Activated naive CD4-positive, alpha-beta T cell treated with anti-CD3 and anti-CD28 coated beads for 36 hours (primary cell): ENCODE data around the gene CTDSPL. TPM values are rescaled to one million over a fixed set of nuclear protein-coding genes. Genes with fewer than 3 reads are reported as not detected.

Source experiments
- CTCF ChIA-PET: fragments of 350-600 bp; sonication (Branson Sonifier 250); formaldehyde crosslinking; loops from one replicate; lab custom pipeline; 2021; ENCODE audit warnings: antibody characterized with exemption; lab: Charles Lee
- DNase-seq: peaks from one replicate; pipeline ENCODE4 v3.0.0-alpha.2; 2020
- H3K27ac Mint-ChIP-seq: one replicate; pipeline ENCODE4 v1.8.0; 2021; ENCODE audit warnings: mild to moderate bottlenecking, mixed read lengths
- H3K27me3 Mint-ChIP-seq: one replicate; pipeline ENCODE4 v1.8.0; 2021; ENCODE audit warnings: low read depth, mixed read lengths
- H3K36me3 Mint-ChIP-seq: one replicate; pipeline ENCODE4 v1.8.0; 2021; ENCODE audit warnings: low read depth, mixed read lengths
- H3K4me1 Mint-ChIP-seq: one replicate; pipeline ENCODE4 v1.8.0; 2021; ENCODE audit warnings: low read depth, mixed read lengths
- H3K4me3 Mint-ChIP-seq: one replicate; pipeline ENCODE4 v1.8.0; 2021; ENCODE audit warnings: mild to moderate bottlenecking, moderate library complexity, mixed read lengths
- H3K9me3 Mint-ChIP-seq: one replicate; pipeline ENCODE4 v1.8.0; 2021; ENCODE audit warnings: mixed read lengths
- intact Hi-C: fragments of 100-400 bp; cut with micrococcal nuclease; formaldehyde crosslinking; loops from one replicate; pipeline ENCODE4 v1.15.1; 2023
- total RNA-seq, 2 experiments: library from RNA; stranded (reverse); gene quantifications; one replicate each; pipeline ENCODE4 v1.2.3, GENCODE V29; 2021

Gene CTDSPL
- total RNA-seq, 2 experiments from 2014 or later: 3.7 to 5.0 TPM

DNA sequence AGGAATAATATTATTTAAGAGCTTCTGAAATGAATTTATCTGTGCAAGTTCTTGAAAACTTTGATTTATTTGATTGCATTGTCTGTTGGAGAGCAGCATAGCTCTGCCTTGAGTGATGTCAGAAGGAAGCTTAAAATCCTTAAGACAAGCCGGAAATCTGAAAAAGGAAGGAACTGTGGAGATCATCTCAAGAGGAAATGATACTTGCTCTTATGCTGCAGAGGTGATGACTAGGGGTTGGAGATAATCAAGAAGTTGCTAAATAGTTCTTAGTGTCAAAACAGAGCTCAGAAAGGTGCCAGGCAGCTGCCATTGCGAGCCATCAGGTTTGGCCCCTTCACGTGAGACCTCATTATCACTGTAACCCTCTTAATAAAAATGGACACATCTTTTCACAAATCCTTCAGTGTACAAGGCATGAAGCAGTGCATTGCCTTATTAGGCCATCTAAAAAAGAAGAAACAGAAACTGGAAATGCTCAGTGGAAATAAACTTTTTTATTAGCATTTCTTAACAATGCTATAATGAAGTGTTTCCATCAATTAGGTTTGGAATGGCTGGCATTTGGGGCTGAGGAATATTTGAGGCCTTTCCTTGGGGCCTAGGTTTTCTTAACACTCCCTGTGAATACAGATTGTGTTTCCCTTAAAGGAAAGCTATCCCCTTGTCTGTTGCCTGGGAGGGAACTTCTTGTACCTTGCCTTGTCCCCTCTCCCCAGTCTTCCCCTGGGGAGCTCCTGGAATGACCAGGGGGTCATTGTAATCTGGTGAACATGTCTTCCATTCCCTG, 94.4 kb downstream of the CTDSPL start:
- no peaks in the 10 kb centered on the region for H3K27me3 Mint-ChIP-seq
- H3K4me1 Mint-ChIP-seq: peaks cover 19% of the 10 kb centered on the region
- intact Hi-C loops: no loop called here
- CTCF ChIA-PET: interaction anchor here (0.6 to 2.0 kb wide), 6 partner anchors 9 to 101 kb away, joined by 4 to 9 read pairs (median 6); no protein-coding TSS in a partner anchor
- DNase-seq: no peak
- no peaks in the 10 kb centered on the region for H3K9me3 Mint-ChIP-seq
- no peaks in the 10 kb centered on the region for H3K36me3 Mint-ChIP-seq
- peak overlapping the region; percentile 72 for H3K27ac Mint-ChIP-seq
- H3K4me3 Mint-ChIP-seq: no peak overlapping the region

- Mint-ChIP-seq H3K9me3 (no peaks in the 10 kb centered on the region), H3K36me3 (no peaks in the 10 kb centered on the region), H3K4me1 (peaks cover 19% of the 10 kb centered on the region), H3K4me3 (no peak overlapping the region), H3K27ac (peak overlapping the region; percentile 73), H3K27me3 (no peaks in the 10 kb centered on the region)
- DNase-seq: no peak
- CTCF ChIA-PET: interaction anchor here (0.6 to 1.7 kb wide), 6 partner anchors 8 to 102 kb away, joined by 3 to 6 read pairs (median 4); no protein-coding TSS in a partner anchor
- intact Hi-C loops: no loop called here
Measured at GRCh38 chr3:37956723-37957538, 95.3 kb downstream of the CTDSPL start.

DNA sequence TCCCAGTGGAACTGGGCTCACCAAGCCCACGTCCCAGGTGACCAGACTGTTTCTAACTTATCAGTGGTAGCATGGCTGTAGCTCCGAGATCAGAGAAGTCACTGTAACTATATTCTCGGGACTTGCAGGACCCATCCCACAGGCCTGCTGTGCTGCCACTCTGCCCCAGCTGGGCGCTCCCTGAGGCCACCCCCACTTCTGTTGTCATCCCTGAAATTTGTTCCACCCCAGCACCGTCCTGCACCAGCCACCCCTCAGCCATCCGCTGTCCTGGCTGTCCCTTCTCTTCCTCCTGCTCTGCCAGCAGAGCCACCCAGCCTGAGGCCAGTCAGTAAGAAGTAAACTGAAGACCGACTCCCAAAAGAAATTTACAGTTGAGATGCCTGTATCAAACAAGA, 95.9 kb downstream of the CTDSPL start:
- peaks cover 19% of the 10 kb centered on the region for H3K4me1 Mint-ChIP-seq
- no peaks in the 10 kb centered on the region for H3K36me3 Mint-ChIP-seq
- CTCF ChIA-PET: interaction anchor here (0.9 to 1.2 kb wide), 2 partner anchors 10 to 17 kb away, joined by 3 to 6 read pairs; no protein-coding TSS in a partner anchor
- H3K27me3 Mint-ChIP-seq: no peaks in the 10 kb centered on the region
- H3K9me3 Mint-ChIP-seq: no peaks in the 10 kb centered on the region
- peak overlapping the region; percentile 73 for H3K27ac Mint-ChIP-seq
- no peak overlapping the region for H3K4me3 Mint-ChIP-seq
- no peak for DNase-seq
- intact Hi-C loops: no loop called here

DNA sequence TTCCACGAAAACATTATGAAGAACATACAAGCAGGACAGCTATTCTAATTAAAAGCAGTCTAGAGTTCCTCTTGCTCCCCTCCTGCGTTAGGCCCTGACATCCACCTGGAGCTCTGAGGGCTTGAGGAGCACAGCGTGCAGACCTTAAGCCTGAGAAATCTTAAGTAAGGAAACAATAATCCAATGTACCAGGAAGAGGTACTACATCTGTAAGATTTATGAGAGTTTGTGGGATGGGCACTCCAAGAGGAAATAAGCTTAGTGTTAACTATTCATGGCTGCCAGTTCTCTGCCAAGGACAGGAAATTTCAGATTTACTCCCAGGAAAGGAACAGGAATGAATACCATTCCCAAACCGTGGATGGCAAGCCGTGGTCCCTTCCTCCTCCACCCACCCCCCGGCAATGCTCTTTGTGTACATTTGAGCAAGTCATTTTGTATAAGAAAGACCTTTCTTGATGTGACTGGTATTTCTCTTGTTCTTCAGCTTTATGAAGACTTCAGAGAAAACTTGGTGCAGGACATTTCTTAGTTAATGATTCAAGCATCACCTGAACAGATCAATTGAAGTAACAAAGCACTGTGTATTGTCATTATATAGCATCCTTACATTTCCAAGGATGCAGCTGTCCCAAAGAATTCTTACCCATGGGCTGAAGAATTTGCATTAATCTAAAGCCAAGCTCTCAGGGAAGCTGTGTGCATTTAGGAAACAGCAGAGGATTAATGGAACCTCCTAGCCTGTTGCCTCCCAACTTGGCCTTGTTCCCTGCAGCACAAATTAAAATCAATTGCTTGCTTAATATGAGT, 100.1 kb downstream of the CTDSPL start:
- no peak for DNase-seq
- no peak overlapping the region for H3K4me3 Mint-ChIP-seq
- intact Hi-C loops: no loop called here
- CTCF ChIA-PET: interaction anchor here (0.7 to 2.6 kb wide), 3 partner anchors 9 to 142 kb away, joined by 3 to 13 read pairs (median 4); no protein-coding TSS in a partner anchor
- H3K9me3 Mint-ChIP-seq: no peaks in the 10 kb centered on the region
- H3K36me3 Mint-ChIP-seq: no peaks in the 10 kb centered on the region
- no peak overlapping the region for H3K27ac Mint-ChIP-seq
- peaks cover 12% of the 10 kb centered on the region for H3K4me1 Mint-ChIP-seq
- H3K27me3 Mint-ChIP-seq: no peaks in the 10 kb centered on the region

DNA sequence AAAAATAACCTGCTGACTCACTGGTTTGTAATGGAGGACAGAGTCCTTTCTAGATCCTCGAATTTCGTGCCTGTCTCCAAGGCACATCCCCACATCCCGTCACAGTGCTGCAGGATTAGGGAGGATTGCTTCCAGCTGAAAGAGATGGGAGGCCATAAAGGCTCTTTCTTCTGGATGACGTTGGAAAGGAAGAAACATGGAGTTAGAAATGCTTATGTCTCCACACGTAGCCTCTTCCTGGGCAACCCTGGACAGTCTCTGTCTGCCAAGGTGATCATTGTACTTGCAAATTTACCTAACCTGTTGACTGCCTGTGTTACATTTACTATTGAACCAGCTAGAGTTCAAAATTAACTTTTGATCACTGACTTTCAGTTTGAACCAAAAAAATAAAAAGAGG, 101.3 kb downstream of the CTDSPL start:
- Mint-ChIP-seq H3K36me3 (no peaks in the 10 kb centered on the region), H3K4me1 (peaks cover 4% of the 10 kb centered on the region), H3K27me3 (no peaks in the 10 kb centered on the region), H3K9me3 (no peaks in the 10 kb centered on the region), H3K4me3 (no peak overlapping the region), H3K27ac (no peak overlapping the region)
- CTCF ChIA-PET: interaction anchor here (1.4 to 2.6 kb wide), 4 partner anchors 8 to 34 kb away, joined by 4 to 13 read pairs (median 8); no protein-coding TSS in a partner anchor
- intact Hi-C loops: no loop called here
- DNase-seq: no peak

- H3K27ac Mint-ChIP-seq: no peak overlapping the region
- intact Hi-C loops: no loop called here
- CTCF ChIA-PET: interaction anchor here (1.9 to 2.3 kb wide), 2 partner anchors 11 to 33 kb away, joined by 6 to 11 read pairs; no protein-coding TSS in a partner anchor
- DNase-seq: no peak
- no peaks in the 10 kb centered on the region for H3K9me3 Mint-ChIP-seq
- no peaks in the 10 kb centered on the region for H3K27me3 Mint-ChIP-seq
- peaks cover 4% of the 10 kb centered on the region for H3K4me1 Mint-ChIP-seq
- H3K4me3 Mint-ChIP-seq: no peak overlapping the region
- no peaks in the 10 kb centered on the region for H3K36me3 Mint-ChIP-seq
Measured at GRCh38 chr3:37963635-37964034, 102.0 kb downstream of the CTDSPL start.

GRCh38 chr3:37964146-37964545, 102.5 kb downstream of the CTDSPL start:
- CTCF ChIA-PET: interaction anchor here (0.6 to 2.3 kb wide), 4 partner anchors 10 to 536 kb away, joined by 3 to 11 read pairs (median 4); no protein-coding TSS in a partner anchor
- intact Hi-C loops: no loop called here
- Mint-ChIP-seq H3K4me3 (no peak overlapping the region), H3K36me3 (no peaks in the 10 kb centered on the region), H3K27me3 (no peaks in the 10 kb centered on the region), H3K4me1 (peaks cover 4% of the 10 kb centered on the region), H3K9me3 (no peaks in the 10 kb centered on the region), H3K27ac (no peak overlapping the region)
- no peak for DNase-seq

GRCh38 chr3:37964716-37965115, 103.0 kb downstream of the CTDSPL start:
- H3K36me3 Mint-ChIP-seq: no peaks in the 10 kb centered on the region
- peaks cover 4% of the 10 kb centered on the region for H3K4me1 Mint-ChIP-seq
- no peaks in the 10 kb centered on the region for H3K9me3 Mint-ChIP-seq
- no peak for DNase-seq
- intact Hi-C loops: no loop called here
- H3K27ac Mint-ChIP-seq: no peak overlapping the region
- CTCF ChIA-PET: interaction anchor here (0.6 to 2.3 kb wide), 4 partner anchors 10 to 536 kb away, joined by 3 to 11 read pairs (median 3); no protein-coding TSS in a partner anchor
- no peak overlapping the region for H3K4me3 Mint-ChIP-seq
- H3K27me3 Mint-ChIP-seq: no peaks in the 10 kb centered on the region

DNA sequence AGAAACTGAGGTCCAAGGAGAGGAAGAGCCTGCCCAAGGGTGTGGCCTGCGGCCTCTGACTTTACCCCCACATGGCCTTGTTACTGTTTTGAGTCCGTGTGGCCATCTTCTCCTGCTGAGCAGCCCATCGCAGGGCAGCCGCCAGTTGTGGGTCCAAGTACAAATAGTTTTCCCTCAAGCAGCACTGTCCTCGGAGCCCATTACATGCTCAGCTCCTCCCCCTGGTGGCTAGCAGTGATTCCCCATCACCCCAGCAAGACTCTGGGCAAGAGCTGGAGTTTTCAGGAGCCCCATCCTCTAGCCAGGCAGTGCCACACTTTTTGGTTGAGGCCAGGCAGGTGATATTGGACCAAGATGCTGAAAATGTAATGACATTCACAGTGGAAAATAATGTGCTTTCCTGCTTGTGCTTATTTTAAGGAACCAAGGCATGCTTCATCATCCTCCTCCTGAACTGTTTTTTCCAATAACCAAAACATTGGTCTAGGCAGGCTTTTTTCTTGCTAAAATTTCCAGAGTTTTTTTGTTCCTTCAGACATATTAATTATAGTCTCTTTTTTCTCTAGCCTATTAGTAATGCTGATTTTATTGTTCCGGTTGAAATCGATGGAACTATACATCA, 105.7 kb downstream of the CTDSPL start:
- Mint-ChIP-seq H3K27ac (no peak overlapping the region), H3K36me3 (no peaks in the 10 kb centered on the region), H3K4me3 (no peak overlapping the region), H3K27me3 (no peaks in the 10 kb centered on the region), H3K9me3 (no peaks in the 10 kb centered on the region), H3K4me1 (peaks cover 4% of the 10 kb centered on the region)
- CTCF ChIA-PET: interaction anchor here (0.7 to 2.1 kb wide), 16 partner anchors 7 to 710 kb away, joined by 3 to 12 read pairs (median 4); no protein-coding TSS in a partner anchor
- DNase-seq: peak; percentile 81
- intact Hi-C loops: loop anchor here (1.0 kb wide), 1 partner anchor 112 kb away; no protein-coding TSS in a partner anchor

GRCh38 chr3:37968199-37968598, 106.5 kb downstream of the CTDSPL start:
- CTCF ChIA-PET: interaction anchor here (0.7 to 2.1 kb wide), 9 partner anchors 8 to 711 kb away, joined by 3 to 12 read pairs (median 4); no protein-coding TSS in a partner anchor
- H3K27ac Mint-ChIP-seq: no peak overlapping the region
- intact Hi-C loops: no loop called here

More at GRCh38 chr3:37968199-37968598, 106.5 kb downstream of the CTDSPL start:
- DNase-seq: no peak
- Mint-ChIP-seq H3K36me3 (no peaks in the 10 kb centered on the region), H3K4me3 (no peak overlapping the region), H3K27me3 (no peaks in the 10 kb centered on the region), H3K4me1 (peaks cover under 1% of the 10 kb centered on the region), H3K9me3 (no peaks in the 10 kb centered on the region)
